ENCODE results near the gene CDKAL1.
"Not testable (repeated sequence)": the region's sequence is repeated elsewhere in the genome, so short reads cannot be mapped to it uniquely, and the experiment has no call there.

Gene CDKAL1

DNA sequence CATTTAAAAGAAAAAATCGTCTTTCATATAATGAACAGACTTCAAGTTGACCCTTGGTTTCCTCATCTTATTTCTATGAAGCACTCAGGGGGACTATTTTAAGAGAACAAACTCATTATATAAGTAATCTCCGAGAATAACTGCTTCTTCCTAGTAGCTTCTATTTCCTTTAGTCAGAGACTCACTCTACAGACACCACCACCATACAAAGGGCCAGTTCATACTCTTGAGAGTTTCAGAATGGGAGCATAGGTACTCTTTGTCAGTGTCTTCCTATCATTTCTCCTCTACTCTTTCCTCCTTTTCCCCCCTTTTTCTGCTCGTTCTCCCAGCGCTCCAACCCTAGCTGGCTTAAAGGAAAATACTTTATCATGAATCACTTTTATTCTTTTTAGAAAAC, 104.9 kb downstream of the CDKAL1 start:
- DNase-seq (ENCODE audit: low read depth, low spot score), result no peak

DNA sequence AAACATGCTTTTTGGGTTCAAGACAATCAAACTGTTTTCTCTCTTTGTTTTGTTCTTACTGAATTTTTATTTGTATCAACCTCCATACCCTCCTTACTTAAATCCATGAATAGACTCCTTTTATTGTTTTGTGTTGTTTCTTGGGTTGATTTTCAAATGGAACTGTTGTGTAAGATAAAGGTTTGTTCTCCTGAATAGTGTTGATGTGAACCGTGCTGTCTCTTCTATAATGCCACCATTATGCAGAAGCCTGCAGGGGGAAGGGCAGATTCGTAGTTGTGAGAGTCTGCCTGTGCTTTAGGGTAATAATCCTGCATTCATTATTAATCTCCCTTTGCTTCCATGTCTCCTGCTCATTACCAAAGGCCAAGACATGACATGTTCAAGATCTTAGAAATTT, 105.9 kb downstream of the CDKAL1 start:
- no peak for DNase-seq (ENCODE audit: low read depth, low spot score)

DNA sequence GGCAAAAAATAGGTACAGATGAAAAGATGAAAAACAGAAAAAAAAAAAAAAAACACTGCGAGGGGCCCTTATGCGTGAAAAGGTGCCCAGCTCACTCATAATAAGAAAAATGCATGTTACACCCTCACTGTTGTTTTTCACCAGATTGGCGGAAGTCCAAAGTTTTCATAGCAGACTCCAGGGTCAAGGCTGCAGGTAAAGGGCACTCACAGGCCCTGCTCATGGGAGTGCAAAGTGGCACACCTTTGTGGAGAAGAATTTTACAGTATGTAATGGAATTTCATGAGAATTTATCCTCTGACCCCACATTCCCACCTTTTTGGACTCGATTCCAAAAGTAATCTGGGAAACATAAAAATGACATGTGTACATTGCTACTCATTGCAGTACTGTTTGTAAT, 108.2 kb downstream of the CDKAL1 start:
- no peak for DNase-seq (ENCODE audit: low read depth, low spot score)

DNA sequence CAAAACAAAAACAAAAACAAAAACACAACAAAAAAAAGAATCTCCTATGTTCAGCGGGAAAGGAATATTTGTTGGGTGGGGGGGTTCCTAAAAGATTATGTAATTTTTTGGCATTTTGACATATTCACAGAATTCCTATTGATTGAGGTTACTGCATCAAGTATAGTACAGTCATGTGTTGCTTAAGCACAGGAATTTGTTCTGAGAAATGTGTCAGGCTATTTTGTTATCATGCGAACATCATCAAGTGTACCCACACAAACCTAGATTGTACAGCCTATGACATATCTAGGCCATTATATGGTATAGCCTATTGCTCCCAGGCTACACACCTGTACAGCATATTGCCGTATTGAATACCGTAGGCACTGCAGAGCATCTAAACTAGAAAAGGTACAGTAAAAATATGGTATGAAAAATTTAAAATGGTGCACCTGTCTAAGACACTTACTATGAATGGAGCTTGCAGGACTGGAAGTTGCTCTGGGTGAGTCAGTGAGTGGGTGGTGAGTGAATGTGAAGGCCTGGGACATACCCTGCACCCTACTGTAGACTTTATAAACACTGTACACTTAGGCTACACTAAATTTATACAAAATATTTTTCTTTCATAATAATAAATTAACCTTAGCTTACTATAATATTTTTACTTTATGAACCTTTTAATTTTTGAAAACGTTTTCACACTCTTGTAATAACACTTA, 110.6 kb downstream of the CDKAL1 start:
- no peak for DNase-seq (ENCODE audit: low read depth, low spot score)

DNA sequence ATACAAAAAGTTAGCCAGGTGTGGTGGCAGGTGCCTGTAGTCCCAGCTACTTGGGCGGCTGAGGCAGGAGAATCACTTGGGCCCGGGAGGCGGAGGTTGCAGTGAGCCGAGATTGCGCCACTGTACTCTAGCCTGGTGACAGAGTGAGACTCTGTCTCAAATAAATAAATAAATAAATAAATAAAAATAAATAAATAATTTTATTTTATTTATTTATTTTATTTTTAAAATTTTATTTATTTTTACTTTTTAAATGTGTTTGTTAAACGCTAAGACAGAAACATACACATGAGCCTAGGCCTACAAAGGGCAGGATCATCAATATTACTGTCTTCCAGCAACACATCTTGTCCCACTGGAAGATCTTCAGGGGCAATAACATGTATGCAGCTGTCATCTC, 111.3 kb downstream of the CDKAL1 start:
- not testable (repeated sequence) for DNase-seq (ENCODE audit: low read depth, low spot score)

DNA sequence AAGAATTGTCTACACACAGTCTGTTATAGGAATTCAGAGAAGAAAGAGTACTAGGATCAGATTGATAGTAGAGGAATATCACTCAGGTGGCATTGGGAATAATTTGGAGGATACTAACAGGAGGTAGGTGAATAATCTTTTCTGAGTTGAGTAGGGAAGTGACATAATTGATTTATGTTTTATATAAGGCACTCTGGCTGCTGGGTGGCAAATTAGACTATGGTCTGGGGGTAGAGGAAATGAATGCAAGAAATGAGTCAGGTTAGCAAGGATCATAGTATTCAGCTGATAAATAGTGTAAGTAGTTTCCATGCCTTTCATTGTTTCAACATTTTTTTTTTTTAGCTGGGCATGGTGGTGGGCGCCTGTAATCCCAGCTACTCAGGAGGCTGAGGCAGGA, 113.3 kb downstream of the CDKAL1 start:
- no peak for DNase-seq (ENCODE audit: low read depth, low spot score)

DNA sequence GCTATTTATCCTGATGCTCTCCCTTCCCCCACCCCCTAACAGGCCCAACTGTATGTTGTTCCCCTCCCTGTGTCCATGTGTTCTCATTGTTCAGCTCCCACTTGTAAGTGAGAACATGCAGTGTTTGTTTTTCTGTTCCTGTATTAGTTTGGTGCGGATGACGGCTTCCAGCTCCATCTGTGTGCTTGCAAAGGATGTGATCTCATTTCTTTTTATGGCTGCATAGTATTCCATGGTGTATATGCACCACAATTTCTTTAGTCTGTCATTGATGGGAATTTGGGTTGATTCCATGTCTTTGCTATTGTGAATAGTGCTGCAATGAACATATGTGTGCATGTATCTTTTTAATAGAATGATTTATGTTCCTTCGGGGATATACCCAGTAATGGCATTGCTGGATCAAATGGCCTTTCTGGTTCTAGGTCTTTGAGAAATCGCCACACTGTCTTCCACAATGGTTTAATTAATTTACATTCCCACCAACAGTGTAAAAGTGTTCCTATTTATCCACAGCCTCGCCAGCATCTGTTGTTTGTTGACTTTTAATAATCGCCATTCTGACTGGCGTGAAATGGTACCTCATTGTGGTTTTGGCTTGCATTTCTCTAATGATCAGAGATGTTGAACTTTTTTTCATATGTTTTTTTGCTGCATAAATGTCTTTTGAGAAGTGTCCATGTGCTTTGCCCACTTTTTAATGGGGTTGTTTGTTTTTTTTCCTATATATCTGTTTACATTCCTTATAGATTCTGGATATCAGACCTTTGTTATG, 115.6 kb downstream of the CDKAL1 start:
- DNase-seq (ENCODE audit: low read depth, low spot score), result not testable (repeated sequence)

DNA sequence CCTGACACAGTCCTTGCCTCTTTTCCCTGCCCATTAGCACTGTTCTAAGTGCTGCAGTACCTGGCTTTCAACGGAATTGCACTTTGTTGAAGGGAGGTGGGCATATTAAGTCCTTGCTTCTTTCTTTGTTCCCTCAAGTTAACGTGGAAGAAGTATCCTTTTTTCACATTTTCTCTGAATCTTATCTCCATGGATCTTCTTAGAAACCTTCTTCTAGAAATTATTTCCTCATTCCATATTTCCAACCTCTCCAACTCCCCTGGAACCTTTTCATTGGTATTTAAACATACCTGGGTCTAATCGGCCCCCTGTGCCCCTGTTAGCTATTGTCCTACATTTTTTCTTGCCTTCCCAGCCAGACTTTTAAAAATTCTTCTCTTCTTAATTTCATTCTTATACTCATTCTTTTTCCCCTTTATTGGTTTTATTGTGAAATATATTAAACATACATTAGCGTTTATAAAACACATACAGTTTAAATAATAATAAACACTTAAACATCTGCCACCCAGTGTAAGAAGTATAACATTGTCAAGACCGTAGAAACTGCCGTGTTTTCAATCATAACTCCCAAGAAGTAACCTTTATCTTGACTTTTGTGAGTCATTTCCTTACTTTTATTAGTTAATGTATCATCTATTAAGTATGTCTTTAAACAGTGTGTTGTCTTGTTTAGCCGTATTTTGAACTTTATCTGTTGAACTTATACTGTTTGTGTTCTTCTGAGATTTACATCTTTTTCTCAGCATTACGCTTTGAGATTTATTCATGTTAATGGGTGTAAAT, 118.2 kb downstream of the CDKAL1 start:
- no peak for DNase-seq (ENCODE audit: low read depth, low spot score)

DNA sequence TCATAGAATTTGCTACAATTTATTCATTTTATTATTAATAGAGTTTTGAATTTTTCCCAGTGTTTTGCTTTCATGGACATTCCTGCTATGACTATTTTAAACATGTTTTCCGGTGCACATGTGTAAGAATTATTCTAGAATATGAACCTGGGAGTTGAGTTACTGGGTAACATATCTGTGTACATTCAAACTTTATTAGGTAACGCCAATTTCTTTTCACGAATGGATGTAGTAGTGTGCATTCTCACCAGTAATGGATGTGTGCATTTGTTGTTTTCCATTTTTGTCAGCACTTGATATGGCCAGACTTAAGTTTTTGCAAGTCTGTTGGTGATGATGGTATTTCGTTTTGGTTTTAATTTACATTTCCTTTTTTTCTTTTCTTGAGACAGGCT, 118.8 kb downstream of the CDKAL1 start:
- DNase-seq (ENCODE audit: low read depth, low spot score), result no peak

DNA sequence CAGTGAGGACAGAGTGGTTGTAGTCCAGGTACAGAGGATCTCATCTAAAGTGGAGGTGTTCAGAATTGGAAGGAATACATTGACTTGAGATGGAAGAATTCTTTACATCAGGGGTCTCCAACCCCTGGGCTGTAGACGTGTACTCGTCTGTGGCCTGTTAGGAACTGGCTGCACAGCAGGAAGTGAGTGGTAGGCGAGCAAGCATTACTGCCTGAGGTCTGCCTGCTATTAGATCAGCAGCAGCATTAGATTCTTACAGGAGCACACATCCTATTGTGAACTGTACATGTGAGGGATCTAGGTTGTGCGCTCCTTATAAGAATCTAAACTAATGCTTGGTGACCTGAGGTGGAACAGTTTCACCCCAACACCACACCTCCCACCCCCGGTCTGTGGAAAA, 121.1 kb downstream of the CDKAL1 start:
- DNase-seq (ENCODE audit: low read depth, low spot score), result no peak

DNA sequence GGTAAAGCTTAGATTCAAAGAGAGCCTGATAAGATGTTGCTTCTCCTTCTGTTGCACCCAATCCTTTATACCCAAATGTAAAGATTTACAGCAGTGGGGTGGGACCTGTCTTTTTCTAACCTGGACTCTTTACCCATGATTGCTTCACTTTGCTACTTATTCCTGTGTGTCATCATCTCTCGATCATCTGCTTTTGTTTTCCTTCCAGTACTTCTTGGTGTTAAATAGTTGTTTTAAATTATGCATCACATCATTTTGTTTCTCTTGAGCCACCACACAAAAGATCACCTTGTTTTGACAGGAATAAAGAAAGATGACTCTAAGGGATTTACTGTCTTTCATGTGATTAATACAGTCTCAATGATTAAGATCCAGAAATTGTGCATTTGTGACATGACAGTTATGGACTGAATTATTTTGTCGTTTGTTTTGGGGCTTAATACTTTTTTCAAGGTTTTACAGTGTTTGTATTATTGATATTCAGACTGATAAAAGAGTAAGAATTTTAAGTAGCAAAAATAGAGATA, 123.1 kb downstream of the CDKAL1 start:
- no peak for DNase-seq (ENCODE audit: low read depth, low spot score)

DNA sequence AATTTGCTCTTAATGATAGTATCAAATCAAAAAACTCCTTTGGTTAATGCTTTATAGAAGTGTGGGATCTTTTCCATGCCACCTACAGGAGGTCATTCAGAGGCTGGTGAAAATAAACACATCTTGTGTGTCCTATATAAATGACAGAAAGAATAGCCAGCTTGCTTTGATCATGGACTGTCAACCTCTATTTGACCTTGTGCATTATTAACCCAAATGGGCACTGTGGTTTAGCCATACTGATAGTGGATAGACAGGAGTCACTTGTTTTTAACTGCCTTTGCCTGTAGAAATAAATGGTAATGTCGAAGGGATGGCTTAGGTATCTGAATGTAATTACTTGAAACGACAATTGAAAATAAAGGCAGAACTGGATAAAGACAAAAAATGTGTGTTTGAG, 123.8 kb downstream of the CDKAL1 start:
- no peak for DNase-seq (ENCODE audit: low read depth, low spot score)

DNA sequence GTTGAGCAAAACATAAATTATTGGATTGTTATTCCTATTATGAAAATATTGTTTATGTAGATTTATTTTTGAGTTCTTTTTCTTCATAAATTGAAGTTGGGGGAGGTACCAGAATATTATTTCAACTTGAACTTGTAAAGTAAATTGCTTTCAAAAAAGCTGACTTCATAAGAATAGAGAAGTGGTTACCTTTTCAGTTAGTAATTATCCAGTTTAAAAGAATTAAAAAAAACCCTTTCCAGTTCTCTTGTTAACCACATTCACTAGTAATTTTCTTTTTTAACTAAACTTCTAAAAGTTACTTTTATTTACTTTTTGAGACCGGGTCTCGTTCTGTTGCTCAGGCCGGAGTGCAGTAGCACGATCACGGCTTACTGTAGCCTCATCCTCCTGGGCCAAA, 124.3 kb downstream of the CDKAL1 start:
- no peak for DNase-seq (ENCODE audit: low read depth, low spot score)

DNA sequence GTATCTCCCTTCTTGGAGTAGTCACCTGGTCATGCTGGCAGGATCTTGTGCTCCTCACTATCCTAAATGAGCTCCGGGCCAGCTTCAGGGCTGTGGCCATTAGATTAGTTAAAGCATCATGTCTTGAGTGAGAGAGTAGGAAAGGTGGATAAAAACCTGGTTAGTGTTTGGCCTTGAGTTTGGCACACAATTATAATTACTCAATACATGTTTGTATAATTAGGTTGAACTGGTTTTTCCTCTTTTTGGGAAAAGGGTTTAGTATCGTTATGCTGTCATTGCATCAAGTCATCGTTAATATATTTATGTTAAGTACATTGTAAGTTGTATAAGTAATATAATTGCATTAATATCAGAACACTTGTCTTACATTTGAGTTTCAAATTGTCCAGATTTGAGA, 126.3 kb downstream of the CDKAL1 start:
- DNase-seq (ENCODE audit: low read depth, low spot score), result no peak

DNA sequence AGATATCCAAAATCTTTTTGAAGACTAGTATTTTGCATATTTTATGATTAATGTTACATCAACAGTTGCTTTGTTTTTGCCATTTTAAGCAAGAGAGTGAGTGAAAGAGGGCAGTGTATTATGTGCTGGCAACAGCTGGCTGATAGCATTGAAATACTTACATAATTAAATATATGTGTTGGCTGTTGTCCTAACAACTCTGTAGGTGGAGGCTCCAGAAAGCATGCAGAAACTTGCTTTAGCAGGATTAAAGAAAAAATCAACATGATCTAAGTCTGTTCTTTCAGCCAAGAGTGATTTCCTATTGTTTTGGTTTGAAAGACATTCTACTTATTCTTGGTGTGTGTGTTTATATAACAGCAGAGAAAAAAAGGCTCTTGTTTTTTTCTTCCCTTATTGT, 127.5 kb downstream of the CDKAL1 start:
- DNase-seq (ENCODE audit: low read depth, low spot score), result no peak

DNA sequence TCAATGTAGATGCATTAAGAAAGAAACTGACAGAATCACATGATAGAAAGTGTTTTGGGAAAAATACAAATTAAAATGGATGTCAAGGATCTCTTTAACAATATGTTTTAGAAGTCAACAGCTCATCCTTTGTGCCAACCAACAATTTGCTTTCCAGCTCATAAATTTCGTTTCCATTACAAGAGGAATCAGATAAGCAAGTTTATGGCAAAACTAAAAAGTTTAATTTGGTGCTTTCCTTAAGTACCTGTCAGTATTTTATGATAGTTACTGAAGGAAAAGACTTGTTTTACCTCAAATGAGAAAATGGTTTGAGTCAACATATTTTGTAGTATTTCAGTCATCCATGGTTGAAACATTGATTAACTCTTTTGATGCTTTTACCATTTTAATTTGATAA, 130.0 kb downstream of the CDKAL1 start:
- no peak for DNase-seq (ENCODE audit: low read depth, low spot score)

DNA sequence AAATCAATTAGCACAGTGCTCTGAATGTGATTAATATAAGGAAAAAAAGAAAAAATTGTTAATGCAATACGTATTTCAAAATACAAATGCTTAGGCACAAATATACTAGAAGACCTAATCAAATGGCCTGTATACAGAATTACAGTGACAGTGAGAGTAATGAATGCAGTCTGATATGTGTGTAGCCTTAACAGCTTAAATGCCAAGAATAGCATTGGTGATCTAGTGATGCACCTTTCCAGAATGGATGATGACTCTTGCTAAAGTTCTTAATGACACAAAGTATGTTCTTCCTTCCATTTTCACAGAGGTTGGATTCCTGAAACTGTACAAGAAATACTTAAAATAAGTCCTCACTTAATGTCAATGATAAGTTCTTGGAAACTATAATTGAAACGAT, 131.0 kb downstream of the CDKAL1 start:
- DNase-seq (ENCODE audit: low read depth, low spot score), result no peak

DNA sequence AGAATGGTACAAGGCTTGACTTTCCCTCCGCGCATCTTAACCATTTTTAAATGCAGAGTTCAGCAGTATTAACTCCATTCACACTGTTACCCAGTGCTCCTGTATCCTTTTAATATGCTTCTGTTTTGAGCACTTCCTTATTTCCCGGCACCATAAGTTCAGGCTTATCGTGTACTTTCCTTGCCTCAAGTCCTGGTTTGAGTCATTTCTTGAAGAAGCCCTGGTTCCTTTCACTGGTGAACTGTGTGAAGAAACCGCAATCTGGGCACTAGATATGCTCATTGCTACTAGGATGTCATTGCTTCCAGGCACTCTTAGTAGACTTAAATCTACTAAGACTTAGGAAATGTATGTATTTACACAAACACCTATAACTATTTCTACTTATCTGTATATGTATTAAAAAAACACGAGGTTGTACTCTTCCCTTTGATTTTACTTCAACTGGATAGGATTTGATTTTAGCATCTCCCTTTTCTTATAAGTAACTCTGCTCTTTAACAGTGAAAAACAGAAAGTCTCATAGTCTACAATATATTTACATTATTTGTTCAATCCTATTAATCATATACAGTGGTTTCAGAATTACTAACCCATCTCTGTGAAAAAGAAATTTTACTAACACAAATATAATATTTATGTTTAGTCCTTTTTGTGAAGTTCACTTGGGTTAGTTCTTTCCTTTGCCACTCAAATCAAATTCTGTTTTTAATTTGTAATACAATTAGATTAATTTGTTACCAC, 135.5 kb downstream of the CDKAL1 start:
- no peak for DNase-seq (ENCODE audit: low read depth, low spot score)

DNA sequence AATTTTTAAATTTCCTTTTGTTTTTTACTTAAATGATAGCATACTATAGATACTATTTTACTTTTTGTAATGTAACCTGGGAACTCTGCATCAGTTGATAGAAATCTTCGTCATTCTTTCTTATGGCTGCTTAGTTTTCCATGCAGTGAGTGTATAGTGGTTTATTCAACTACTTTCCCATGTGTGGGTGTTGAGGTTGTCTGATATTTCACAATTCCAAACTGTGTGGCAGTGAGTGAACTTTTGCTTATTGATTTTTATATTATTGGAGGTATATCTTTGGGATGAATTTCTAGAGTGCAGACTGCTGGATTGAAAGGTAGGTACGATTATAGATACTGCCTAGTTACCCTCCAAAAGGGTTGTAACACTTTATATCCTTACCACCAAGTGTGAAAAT, 136.5 kb downstream of the CDKAL1 start:
- no peak for DNase-seq (ENCODE audit: low read depth, low spot score)

DNA sequence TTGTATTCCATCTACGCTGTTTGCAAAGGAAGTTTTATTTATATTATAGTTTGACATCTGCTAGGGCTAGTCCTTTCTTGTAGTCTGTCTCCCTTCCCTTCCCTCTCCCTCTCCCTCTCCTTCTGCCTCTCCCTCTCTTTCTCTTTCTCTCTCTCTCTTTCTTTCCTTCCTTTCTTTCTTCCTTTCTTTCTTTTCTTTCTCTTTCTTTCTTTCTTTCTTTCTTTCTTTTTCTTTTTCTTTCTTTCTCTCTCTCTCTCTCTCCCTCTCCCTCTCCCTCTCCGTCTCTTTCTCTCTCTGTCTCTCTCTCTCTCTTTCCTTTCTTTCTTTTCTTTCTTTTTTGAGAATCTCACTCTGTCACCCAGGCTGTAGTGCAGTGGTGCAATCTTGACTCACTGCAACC, 137.8 kb downstream of the CDKAL1 start:
- DNase-seq (ENCODE audit: low read depth, low spot score), result no peak

DNA sequence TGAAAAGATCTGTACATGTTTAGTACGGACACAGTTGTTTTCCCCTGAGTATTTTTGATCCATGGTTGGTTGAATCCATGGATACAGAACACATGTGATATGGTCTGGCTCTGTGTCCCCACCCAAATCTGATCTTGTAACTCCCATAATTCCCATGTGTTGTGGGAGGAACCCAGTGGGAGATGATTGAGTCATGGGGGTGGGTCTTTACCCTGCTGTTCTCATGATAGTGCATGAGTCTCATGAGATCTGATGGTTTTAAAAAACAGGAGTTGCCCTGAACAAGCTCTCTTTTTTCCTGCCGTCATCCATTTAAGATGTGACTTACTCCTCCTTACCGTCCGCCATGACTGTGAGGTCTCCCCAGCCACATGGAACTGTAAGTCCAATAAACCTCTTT, 139.2 kb downstream of the CDKAL1 start:
- no peak for DNase-seq (ENCODE audit: low read depth, low spot score)

DNA sequence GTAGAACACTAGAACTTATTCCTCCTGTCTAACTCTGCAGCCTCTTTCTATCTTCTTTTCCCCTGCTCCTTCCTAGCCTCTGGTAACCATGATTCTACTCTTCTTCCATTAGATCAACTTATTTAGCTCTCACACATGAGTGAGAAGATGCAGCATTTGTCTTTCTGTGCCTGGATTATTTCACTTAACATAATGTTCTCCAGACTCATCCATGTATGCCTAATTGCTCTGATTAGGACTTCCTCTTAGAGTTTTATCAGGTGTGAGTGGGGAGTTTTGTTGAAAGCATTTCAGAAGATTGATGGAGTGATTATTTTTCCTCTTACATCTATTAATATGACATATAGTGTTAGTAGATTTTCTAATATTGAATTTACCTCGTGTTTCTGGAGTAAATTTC, 140.4 kb downstream of the CDKAL1 start:
- no peak for DNase-seq (ENCODE audit: low read depth, low spot score)
